Stimulated activated CD4-positive, alpha-beta T cell treated with anti-CD3 and anti-CD28 coated beads, Interleukin-12 subunit alpha, Interleukin-12 subunit beta, amount 100 ng/mL, for 24 hours (primary cell): Measurements from ENCODE around the gene ABCG1.

Experiments
- DNase-seq, 2 experiments: peaks; one replicate each; pipeline ENCODE4 v3.0.0-alpha.2; 2020; ENCODE audit warnings: low read depth in 2 of 2

Gene ABCG1

DNA sequence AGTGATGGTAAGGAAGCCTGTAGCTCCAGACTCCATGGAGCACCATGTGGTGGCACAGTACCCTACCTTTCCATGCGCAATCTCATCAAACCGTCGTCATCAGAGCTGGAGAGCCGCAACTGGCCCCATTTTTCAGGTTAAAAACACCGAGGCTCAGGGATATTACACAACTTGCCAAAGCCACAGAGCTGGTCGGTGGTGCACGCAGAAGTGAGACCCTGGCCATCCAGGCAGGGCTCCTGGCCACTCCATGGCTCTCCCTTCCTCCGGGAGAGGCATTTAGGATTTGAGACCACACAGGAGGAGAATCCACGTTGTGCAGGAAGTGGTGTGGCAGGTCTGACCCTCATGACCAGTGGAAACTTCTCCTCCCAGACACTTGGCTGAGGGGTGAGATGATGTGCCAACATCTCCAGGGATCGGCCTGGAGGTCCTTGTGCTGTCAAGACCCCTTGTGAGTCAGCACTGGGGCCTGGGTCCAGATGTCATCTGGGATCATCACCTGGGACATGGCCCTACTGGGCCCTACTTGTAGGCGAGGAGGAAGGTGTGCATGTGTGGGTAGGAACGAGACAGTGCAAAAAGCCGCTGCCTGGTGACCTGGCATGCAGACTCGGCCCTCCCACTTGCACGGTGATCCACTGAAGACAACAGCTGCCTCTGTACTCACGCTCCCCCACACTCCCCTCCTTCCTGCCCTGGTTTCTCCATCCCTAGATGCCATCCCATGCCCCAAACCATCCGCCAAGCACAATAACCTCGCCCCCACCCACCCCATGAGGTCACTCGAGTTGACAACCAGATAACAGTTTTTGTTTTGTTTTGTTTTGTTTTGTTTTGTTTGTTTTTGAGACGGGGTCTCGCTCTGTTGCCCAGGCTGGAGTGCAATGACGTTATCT is 85.9 kb downstream of the ABCG1 start:
- DNase-seq, result no peak

GRCh38 chr21:42305707-42306147 is 86.8 kb downstream of the ABCG1 start:
- DNase-seq, result no peak

DNA sequence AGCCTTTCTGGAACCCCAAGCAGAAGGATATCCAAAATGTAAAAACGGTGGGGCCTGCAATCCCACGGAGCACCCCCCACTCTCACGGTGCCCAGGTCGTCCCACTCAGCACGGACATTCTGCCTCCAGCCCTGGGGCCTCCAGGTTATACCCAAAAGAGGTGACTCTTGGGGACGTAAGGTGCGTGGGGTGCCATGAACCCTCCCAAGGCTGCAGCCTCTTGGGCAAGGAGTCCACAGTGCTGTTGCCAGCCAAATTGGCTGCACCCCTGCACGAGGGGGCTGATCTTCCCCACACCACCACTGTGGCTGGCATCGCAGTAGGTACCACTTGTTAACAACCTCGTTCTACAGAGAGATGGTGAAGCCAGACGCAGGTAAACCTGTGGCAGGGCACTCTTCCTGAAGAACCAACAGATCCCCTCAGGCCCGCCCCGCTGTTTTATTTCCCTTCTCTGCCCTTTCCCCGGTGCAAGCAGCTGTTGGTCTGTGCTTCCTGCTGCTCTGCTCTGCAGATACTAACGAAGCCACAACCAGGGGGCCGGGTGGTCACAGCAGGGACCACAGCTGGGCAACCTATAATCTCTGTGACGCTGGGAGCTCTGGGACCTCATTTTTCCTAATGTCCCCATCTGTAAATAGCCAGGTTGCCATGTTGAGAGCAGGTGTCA is 87.6 kb downstream of the ABCG1 start:
- DNase-seq, result no peak

- DNase-seq, result no peak
Measured at GRCh38 chr21:42307106-42307505, 88.2 kb downstream of the ABCG1 start.

DNA sequence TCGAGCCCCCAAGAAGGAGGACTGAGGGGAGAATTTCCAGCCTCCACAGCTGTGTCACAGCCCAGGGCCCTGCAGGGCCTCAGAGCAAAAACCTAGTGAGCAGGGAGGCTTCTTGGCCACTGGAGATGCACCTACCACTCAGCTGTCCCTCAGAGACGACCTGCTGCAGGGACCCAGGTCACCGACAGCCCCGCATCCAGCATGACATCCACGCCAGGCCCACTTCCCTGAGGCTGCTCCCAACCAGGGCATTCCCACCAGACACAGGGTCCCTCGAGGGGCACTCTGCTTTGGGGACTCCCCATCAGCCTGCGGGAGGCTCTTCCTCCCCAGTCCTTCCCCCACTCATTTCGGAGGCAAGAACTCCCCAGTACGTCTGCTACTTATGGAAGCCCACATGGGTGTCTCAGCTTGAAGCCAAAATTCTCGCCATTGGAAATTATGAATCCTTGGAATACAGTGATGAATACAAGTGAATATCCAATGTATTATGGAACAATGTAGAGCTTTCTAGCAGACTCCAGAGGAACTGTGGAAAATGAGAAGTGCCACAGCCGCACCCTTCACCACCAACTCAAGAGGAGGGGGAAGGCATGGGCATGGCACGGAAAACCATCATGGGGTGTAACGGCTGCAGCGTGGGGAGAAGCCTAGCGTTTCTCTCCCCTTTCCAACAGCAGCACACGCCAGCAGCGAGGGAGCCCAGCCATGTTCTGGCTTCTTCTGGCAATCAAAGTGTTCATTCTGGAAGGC is 89.4 kb downstream of the ABCG1 start:
- no peak for DNase-seq

GRCh38 chr21:42308914-42309752 is 90.2 kb downstream of the ABCG1 start:
- no peak for DNase-seq

GRCh38 chr21:42309753-42310213 is 90.8 kb downstream of the ABCG1 start:
- peak; percentile 38 to 63 for DNase-seq

DNA sequence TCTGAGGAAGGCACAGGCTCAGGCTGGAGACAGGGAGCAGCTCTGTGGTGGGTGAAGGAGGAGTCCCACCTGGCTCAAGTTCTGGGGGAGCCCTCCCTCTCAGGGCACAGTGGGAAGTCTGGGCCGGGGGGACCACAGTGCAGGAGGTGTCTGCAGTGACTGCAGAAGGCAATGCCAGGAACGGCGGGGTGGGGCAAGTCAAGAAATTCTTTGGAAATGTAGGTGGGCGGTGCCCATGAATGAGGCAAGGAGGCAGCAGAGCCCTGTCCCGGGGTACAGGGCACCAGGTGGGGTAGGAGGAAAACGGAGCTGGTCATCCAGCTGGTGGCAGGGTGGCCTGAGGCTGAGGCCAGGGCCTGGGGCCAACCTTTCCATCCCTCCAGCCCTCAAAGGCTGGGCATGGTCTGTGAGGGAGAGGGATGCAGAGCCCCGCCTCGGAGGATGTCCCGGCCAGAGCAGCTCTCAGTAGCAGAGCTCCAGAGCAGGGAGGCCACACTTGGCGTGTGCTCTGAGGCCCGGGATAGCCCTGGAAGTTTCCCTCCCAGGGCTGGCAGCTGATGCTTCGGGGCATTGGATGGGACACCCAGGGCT is 91.6 kb downstream of the ABCG1 start:
- no peak for DNase-seq

DNA sequence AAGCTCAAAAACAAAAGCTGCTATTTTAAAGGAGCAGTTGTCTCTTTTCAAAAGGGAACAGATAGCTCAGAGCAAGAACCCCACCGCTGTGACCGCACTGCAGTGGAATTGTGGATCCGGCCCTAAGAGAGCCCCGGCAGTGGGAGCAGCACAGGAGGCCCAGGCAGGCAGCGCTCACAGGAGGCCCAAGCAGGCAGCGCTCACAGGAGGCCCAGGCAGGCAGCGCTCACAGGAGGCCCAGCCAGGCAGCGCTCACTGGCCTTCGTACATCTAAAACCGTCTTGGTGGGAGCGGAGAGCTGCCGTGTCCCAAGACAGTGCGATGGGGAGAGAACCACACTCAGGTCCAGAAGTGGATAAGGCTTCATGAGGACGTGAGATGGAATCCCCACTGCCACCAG is 92.2 kb downstream of the ABCG1 start:
- DNase-seq, result no peak

GRCh38 chr21:42311816-42312625 is 93.1 kb downstream of the ABCG1 start:
- no peak for DNase-seq

DNA sequence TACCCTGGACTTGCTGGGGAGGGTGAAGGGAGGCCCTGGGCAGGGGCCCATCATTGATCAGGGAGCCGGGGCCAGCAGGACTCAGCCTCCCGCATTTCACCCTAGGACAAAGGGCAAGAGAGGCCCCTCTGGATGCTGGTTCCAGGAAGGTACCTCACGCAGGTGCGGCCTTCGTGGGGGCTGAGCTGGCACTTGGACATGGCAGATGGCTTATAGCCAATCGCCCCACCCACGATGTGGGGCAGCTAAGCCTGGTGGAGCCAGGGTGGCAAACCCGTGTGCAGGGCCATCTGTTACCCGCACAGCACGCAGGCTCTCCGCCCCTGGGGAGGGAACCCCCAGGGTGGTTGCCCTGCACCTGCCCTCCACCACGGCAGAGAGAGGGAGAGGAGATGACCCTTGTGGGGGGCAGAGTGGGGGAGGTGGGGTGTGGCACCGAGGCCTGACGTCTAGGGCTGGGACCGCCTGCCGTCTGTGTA is 93.7 kb downstream of the ABCG1 start:
- DNase-seq, result no peak

DNA sequence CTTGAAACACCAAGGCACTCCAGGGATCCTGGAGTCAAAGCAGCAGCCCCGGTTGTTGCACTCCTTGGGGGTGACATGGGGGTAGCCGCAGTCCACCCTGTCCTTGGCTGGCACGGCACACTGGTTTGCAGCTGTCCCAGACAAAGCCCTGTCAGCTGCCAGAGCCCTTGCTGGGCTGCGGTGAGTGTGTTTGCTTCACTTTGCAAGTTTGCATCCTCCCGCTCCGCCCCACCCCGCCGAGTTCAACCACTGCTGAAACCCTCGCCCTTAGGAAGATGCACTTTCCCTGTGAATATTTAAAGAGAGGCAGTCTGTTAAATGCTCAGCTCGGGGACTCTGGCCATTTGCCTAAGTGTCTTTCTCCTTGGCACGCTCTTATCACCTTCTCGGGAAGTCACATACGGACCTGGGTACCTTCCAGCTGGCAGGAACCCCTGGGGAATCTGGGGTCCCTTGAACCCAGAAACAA is 94.6 kb downstream of the ABCG1 start:
- DNase-seq, result no peak

- no peak for DNase-seq
Measured at GRCh38 chr21:42314616-42315295, 95.8 kb downstream of the ABCG1 start.

- DNase-seq, result no peak
Measured at GRCh38 chr21:42315296-42315891, 96.5 kb downstream of the ABCG1 start, which contains the start of gene TFF3. Gene TFF3 (minus strand): TSS chr21:42315409. CDS start chr21:42315374, 35 bp downstream.

GRCh38 chr21:42316891-42317290 is 98.0 kb downstream of the ABCG1 start:
- DNase-seq, result no peak

DNA sequence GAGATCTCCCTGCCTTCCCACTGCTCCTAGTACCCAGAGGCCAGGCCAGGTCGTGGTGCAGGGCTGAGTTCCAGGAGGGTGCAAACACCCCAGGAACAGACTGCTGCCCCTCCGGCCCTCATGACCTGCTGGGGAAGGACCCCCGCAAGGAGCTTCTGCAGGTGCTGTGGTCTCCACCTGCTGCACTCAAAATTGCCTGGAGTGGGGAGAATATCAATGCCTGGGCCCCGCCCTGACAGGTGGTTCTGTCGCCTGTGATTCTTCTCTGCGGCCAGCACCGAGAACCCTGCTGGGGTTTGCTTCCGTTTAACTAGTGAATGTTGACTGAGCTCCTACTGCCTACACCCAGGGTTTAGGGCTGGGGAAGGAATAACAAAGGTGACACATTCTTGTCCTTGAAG is 98.4 kb downstream of the ABCG1 start:
- DNase-seq, result no peak

GRCh38 chr21:42317826-42318746 is 99.1 kb downstream of the ABCG1 start:
- DNase-seq, result no peak

- DNase-seq, result no peak
Measured at GRCh38 chr21:42319376-42319775, 100.4 kb downstream of the ABCG1 start.
